ENCODE measurements around the gene PDE7B.
"Not testable (repeated sequence)": the region's sequence is repeated elsewhere in the genome, so short reads cannot be mapped to it uniquely, and the experiment has no call there.

PDE7B gene

DNA sequence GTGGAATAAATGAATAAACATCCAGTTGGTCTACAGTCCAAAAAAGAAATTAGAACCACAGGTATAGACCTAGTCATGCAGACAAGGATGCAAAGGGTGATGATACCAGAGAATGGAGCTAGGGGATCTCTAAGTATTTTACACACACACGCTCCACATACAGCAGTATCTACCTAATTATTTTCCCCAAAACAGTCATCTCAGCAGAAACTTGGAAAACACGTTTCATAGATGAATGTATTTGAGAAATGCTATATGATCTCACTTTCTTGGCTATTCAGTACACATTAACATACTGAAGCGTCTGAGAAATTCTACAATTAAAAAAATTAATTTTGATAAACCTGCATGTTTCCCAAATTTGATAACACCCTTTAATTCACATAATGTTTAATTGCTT is 243.3 kb downstream of the PDE7B start:
- H3K27ac ChIP-seq = no peak overlapping the region
- no peak for DNase-seq (ENCODE audit: low spot score)
- no peak overlapping the region for H3K4me3 ChIP-seq
- TF ChIP-seq, protein P1, sequence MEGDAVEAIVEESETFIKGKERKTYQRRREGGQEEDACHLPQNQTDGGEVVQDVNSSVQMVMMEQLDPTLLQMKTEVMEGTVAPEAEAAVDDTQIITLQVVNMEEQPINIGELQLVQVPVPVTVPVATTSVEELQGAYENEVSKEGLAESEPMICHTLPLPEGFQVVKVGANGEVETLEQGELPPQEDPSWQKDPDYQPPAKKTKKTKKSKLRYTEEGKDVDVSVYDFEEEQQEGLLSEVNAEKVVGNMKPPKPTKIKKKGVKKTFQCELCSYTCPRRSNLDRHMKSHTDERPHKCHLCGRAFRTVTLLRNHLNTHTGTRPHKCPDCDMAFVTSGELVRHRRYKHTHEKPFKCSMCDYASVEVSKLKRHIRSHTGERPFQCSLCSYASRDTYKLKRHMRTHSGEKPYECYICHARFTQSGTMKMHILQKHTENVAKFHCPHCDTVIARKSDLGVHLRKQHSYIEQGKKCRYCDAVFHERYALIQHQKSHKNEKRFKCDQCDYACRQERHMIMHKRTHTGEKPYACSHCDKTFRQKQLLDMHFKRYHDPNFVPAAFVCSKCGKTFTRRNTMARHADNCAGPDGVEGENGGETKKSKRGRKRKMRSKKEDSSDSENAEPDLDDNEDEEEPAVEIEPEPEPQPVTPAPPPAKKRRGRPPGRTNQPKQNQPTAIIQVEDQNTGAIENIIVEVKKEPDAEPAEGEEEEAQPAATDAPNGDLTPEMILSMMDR (IDR thresholded peaks at IDR 0.05) = no peak

DNA sequence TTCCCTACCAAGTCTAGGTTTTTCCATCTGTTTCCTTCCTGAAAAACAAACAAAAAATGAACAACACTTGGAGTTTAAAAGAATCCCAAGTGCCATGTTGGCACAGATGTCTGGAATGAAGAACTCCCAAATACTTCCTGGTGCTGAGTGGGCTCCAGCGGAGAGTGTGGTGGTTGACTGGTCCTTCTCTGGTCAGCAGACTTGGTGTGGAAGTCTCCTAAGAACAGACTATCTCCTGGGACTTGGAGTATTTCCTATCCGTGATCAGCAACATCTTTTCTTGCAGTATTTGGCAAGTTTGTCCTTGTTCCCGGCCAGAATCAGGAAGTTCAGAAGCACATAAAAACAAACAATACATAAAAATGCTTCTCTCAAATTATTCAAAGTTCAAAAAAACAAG is 244.5 kb downstream of the PDE7B start:
- no peak for DNase-seq (ENCODE audit: low spot score)
- TF ChIP-seq, protein P1 (IDR thresholded peaks at IDR 0.05) = no peak
- Histone ChIP-seq H3K4me3 (no peak overlapping the region), H3K27ac (peak overlapping the region in 1 of 2 donors; percentile 63)

DNA sequence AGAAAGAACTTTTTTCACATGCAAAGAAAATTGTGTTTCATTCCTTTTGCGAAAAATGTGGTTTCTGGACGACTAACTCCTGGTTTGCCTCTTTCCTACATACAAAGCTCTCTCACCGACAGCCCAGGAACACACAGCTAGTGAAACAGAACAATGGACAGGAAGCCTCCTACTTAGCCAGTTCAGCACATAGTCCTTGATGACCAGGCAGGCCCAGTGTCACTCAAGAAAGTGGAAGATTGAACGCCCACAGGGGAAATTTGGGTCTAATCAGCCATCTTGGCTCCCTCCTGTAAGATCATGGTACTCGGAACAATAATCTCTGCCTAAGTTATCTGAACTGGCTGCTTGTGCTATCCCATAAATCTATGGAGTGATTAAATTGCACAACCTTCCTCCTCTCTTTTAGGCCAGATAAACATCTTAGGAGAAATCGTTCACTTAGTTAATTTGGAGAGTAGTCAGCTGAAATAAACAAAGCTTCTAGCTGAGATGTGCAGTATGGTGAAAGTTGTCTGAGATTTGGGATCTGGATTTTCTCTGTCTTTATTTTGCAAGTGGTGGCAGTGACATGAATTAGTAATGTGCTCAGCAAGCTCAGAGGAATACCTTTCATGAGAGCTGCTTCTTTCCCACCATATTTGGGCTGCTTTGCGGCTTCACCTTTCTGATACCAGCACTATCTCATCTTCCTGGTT is 251.6 kb downstream of the PDE7B start:
- H3K4me3 ChIP-seq = no peak overlapping the region
- no peak for DNase-seq (ENCODE audit: low spot score)
- peak overlapping the region in 1 of 2 donors; percentile 43 for H3K27ac ChIP-seq
- TF ChIP-seq, protein P1 (IDR thresholded peaks at IDR 0.05) = no peak

DNA sequence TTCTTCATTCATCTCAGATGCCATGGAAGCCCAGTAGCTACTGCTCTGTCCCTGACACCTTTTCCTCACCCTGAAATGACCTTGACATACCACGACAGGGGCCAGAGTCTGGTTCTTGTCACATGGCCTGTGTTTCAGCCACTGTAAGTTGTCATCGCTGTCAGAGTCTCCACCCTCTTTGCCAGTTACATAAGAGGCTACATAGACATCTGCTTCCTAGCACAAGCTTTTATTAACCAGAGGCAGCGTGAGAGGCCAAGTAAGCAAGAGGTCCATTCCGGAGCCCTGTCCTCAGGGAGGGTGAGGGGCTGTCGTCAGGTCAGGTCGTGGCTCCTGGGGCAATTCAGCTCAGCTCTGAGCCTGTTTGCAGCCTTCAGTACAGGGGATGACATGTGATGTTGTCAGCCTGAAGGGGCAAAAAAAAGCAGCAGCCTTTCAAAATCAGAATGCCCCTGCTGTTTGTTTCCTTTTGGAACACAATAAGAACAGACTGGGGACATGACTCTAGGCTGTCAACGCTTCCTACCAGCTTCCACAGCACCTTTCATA is 252.3 kb downstream of the PDE7B start:
- Histone ChIP-seq H3K4me3 (no peak overlapping the region), H3K27ac (peak overlapping the region in 1 of 2 donors; percentile 43)
- TF ChIP-seq, protein P1 (IDR thresholded peaks at IDR 0.05) = no peak
- DNase-seq (ENCODE audit: low spot score) = no peak

DNA sequence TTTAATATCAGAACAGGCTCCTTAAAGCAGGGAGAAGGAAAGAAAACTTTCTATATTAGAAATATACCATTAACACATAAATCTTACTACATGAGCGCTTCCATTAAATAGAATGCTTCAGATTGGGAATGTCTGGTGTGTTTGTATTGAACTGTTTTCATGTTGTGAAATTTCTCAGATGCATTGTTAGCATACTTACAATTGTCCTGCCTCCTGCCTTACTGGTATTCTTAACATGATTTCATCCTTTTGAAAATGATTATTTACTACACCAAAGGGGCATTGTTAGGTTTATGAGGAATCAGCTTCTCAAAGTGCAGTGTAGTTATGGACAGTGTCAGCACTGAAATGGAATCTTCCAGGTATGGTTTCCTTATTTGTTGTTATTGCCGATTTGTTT is 253.1 kb downstream of the PDE7B start:
- no peak overlapping the region for H3K4me3 ChIP-seq
- H3K27ac ChIP-seq = peak overlapping the region in 1 of 2 donors; percentile 43
- no peak for DNase-seq (ENCODE audit: low spot score)
- TF ChIP-seq, protein P1 (IDR thresholded peaks at IDR 0.05) = no peak

DNA sequence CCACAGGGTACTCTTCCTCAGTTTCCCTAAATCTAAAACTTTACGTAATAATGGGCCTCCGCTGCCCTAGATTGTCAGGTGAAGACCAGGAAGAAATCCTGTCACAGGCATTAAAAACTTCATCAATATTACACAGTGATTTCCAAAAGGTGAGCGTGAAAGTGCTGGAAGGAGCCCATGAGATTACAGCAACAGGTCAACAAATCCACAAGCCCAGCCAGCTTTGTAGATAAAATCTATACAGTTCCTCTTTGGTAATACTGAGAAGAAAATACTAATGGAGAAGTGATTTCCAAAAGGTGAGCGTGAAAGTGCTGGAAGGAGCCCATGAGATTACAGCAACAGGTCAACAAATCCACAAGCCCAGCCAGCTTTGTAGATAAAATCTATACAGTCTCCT is 254.3 kb downstream of the PDE7B start:
- not testable (repeated sequence) for H3K4me3 ChIP-seq; H3K27ac ChIP-seq; DNase-seq (ENCODE audit: low spot score)

DNA sequence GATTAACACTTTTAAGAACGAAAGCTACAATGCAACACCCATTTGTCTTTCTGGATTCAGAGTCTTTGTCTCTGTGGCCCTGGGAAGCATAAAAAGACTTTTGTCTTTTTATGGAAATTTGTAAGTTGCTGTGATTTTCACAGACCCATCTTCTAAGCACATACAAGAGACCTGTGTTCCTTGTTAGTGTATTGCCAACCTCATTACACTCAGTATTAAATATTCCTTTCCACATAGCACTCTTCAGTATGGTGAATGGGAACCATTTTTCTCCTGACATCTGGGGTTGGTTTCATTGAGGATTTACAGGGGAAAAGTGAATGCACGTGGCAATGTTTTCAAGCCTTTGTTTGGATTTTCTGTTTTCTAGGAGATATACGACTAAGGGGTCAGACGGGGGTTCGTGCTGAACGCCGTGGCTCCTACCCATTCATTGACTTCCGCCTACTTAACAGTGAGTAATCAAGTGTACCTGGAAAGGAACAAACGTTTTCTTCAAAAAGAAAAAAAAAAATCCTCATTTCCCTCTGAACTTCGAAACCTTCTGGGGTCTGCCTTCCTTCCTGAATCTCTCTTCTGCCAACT is 257.0 kb downstream of the PDE7B start:
- Histone ChIP-seq H3K4me3 (no peak overlapping the region), H3K27ac (no peak overlapping the region)
- TF ChIP-seq, protein P1 (IDR thresholded peaks at IDR 0.05) = no peak
- no peak for DNase-seq (ENCODE audit: low spot score)
